Measurements from ENCODE around the gene DCDC2.

- TF ChIP-seq PREB (CRISPR knock-in tag; IDR thresholded peaks at IDR 0.05; ENCODE audit: borderline replicate concordance) (no peak), USF2 (CRISPR knock-in tag; IDR thresholded peaks at IDR 0.05) (no peak), NR1H2 (CRISPR knock-in tag; IDR thresholded peaks at IDR 0.05) (no peak), CREM (CRISPR knock-in tag; IDR thresholded peaks at IDR 0.05) (no peak), SMAD3 (CRISPR knock-in tag; IDR thresholded peaks at IDR 0.05; ENCODE audit: borderline replicate concordance) (no peak), ZBTB21 (CRISPR knock-in tag; IDR thresholded peaks at IDR 0.05; ENCODE audit: borderline replicate concordance) (no peak)
Measured at GRCh38 chr6:24225838-24226237, 132.0 kb downstream of the DCDC2 start.
